Smooth muscle cell (in vitro differentiated cells): Measurements from ENCODE around the gene ELN. TPM values are rescaled to one million over a fixed set of nuclear protein-coding genes. Genes with fewer than 3 reads are reported as not detected.

ENCODE experiments used
- DNase-seq: peaks from one replicate; lab custom pipeline; 2025; ENCODE audit not compliant: unreplicated experiment; lab: John Stamatoyannopoulos, UW
- H2AFZ ChIP-seq: fragments of 200-600 bp; sonication (generic); 2 replicates; pipeline ENCODE4 v1.6.0; 2016; ENCODE audit warnings: antibody characterized with exemption, low read depth, mild to moderate bottlenecking
- H3F3A ChIP-seq: fragments of 200-600 bp; sonication (generic); 2 replicates; pipeline ENCODE4 v1.6.0; 2017; ENCODE audit warnings: antibody characterized with exemption, low read depth
- H3K27ac ChIP-seq: fragments of 200-600 bp; sonication (generic); 2 replicates; pipeline ENCODE4 v1.5.1; 2016; ENCODE audit warnings: low read depth, mild to moderate bottlenecking
- H3K27me3 ChIP-seq: fragments of 200-600 bp; sonication (generic); 2 replicates; pipeline ENCODE4 v1.6.1; 2016; ENCODE audit warnings: low read depth, mild to moderate bottlenecking
- H3K36me3 ChIP-seq: fragments of 200-600 bp; sonication (generic); 2 replicates; pipeline ENCODE4 v1.5.1; 2016; ENCODE audit warnings: low read depth
- H3K4me1 ChIP-seq: fragments of 200-600 bp; sonication (generic); 2 replicates; pipeline ENCODE4 v1.5.1; 2016; ENCODE audit warnings: low read depth
- H3K4me2 ChIP-seq: fragments of 200-600 bp; sonication (generic); 2 replicates; pipeline ENCODE4 v1.6.0; 2016; ENCODE audit warnings: mild to moderate bottlenecking
- H3K4me3 ChIP-seq: fragments of 200-600 bp; sonication (generic); 2 replicates; pipeline ENCODE4 v1.5.1; 2016; ENCODE audit warnings: mild to moderate bottlenecking
- H3K79me2 ChIP-seq: fragments of 200-600 bp; sonication (generic); 2 replicates; pipeline ENCODE4 v1.6.0; 2016; ENCODE audit warnings: low read depth, mild to moderate bottlenecking
- H3K9ac ChIP-seq: fragments of 200-600 bp; sonication (generic); 2 replicates; pipeline ENCODE4 v1.6.0; 2016; ENCODE audit warnings: low read depth
- H3K9me3 ChIP-seq: fragments of 200-600 bp; sonication (generic); replicated peaks from 2 replicates; pipeline ENCODE4 v1.5.1; 2016; ENCODE audit warnings: low read depth
- H4K20me1 ChIP-seq: fragments of 200-600 bp; sonication (generic); 2 replicates; pipeline ENCODE4 v1.6.0; 2016; ENCODE audit warnings: low read depth
- WGBS: methylation state at CpG from one replicate; pipeline ENCODE4 v1.1.7; 2016; ENCODE audit warnings: low lambda C conversion rate; 5-methylcytosine and 5-hydroxymethylcytosine counted together
- polyA plus RNA-seq: library from polyadenylated mRNA; unstranded; fragments of >200 nt; fragmentation: Nextera tagmentation; extraction: Ambion mirVana; gene quantifications from 2 replicates; pipeline ENCODE4 v1.2.1, GENCODE V29; 2016
- total RNA-seq: library from RNA; depleted of rRNA; stranded (reverse); fragments of >200 nt; gene quantifications from 2 replicates; pipeline ENCODE4 v1.2.3, GENCODE V29; 2014
- TF ChIP-seq, protein P1 (sequence below): fragments of 200-600 bp; sonication (generic); IDR thresholded peaks from 2 replicates; pipeline ENCODE4 v1.5.1; 2017; ENCODE audit warnings: borderline replicate concordance, mild to moderate bottlenecking, antibody characterized with exemption; ENCODE audit not compliant: insufficient read depth, poor library complexity, severe bottlenecking

Gene ELN
- total and polyA plus RNA-seq, 2 experiments from 2014 or later: 0.13 TPM; not detected in 1

DNA sequence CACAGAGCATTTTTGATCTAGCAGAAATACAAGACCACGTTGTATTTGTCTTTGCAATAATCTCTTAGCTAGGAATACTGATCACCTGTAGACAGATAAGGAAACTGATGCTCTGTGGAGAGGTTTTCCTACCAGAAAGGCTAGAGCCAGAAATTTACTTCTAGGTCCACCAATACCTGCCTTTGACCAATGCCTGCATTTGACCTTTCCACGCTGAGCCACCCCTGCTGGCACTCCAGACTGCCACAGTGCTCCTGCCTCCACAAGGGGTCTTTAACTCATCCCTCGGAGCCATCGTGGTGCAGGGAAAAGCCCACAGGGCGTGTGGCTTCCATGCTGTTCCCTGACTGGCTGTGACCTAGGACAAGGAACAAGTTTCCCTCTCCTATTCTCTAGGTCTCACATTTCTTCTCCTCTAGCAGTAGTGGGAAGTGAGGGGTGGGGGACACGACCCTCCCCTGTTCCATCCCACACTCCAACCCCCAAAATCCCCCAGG lies 1.5 kb upstream of the ELN start:
- Histone ChIP-seq H3K79me2 (no peaks in the 10 kb centered on the region), H3K9ac (no peak overlapping the region), H3K27ac (no peak overlapping the region), H3K4me2 (no peak overlapping the region), H4K20me1 (no peaks in the 10 kb centered on the region), H3K27me3 (no peaks in the 10 kb centered on the region), H3F3A (no peaks in the 10 kb centered on the region), H3K36me3 (no peaks in the 10 kb centered on the region), H3K4me1 (no peaks in the 10 kb centered on the region), H2AFZ (no peak overlapping the region), H3K4me3 (no peak overlapping the region), H3K9me3 (no peaks in the 10 kb centered on the region)
- WGBS: 36% methylated on average over 6 of the region's 6 CpGs
- TF ChIP-seq, protein P1, sequence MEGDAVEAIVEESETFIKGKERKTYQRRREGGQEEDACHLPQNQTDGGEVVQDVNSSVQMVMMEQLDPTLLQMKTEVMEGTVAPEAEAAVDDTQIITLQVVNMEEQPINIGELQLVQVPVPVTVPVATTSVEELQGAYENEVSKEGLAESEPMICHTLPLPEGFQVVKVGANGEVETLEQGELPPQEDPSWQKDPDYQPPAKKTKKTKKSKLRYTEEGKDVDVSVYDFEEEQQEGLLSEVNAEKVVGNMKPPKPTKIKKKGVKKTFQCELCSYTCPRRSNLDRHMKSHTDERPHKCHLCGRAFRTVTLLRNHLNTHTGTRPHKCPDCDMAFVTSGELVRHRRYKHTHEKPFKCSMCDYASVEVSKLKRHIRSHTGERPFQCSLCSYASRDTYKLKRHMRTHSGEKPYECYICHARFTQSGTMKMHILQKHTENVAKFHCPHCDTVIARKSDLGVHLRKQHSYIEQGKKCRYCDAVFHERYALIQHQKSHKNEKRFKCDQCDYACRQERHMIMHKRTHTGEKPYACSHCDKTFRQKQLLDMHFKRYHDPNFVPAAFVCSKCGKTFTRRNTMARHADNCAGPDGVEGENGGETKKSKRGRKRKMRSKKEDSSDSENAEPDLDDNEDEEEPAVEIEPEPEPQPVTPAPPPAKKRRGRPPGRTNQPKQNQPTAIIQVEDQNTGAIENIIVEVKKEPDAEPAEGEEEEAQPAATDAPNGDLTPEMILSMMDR: no peak
- DNase-seq: no peak

DNA sequence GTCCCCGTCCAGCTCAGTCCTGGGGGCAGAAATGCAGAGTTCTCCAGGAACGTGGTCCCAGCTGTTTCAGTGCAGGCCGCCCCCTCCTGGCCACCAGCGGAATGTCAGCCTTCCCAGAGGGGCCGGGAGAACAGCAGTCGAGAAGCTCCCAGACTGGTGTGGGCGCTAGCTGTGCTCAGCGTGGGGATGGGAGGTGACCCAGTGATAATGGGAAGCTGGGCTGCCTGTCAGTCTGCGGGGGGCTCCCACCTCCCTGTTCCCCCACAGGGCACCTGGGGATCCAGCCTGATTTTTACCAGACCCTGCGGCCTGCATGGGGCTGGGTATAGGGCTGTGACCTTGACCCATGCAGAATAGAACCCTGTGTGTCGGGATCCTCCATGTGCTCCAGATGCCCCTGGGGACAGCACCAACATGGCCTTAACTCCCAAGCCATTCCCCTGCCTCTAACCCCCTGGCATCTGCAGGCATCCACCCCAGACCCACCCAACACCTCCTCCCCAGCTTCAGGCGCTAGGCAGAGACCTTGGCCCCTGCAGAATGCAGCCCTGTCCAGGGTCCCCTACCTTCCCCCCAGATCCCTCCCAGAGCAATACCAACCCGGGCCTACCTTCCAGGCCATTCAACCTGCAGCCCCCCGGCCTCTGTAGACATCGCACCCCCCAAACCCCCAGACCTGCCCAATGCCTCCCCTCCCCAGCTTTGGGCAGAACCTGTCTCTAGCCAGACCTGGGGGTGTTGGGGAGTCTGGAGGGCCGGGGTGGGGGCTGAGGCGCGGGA lies 880 bp upstream of the ELN start:
- no peak overlapping the region for H3K4me2 ChIP-seq

DNA sequence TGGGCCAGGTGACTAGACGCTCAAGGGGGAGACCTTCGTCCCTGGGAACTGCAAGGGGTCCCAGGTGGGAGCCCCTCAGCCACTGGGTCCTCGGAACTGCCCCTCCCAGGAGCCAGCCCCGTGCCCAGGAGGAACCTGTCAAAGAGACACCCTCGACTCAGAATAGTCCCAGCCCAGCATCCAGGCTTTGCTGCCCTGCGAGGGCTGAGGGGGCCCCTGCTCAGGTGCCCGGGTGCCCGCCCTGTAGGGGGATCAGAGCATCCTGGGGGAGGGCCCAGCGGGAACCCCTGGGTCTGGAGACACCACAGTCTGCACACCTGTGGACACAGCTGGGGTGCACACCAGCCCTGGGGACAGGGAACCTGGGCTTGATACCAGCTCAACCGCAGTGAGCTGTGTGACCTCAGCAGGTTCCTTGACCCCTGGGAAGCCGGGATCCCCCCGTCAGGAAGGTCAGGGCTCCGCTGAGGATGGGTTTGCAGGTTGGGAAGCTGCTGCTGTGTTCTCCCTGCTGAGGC lies 407 bp downstream of the ELN start:
- Histone ChIP-seq H3K4me2 (no peak overlapping the region), H3K4me3 (no peak overlapping the region), H3K79me2 (no peaks in the 10 kb centered on the region), H3K9me3 (no peaks in the 10 kb centered on the region), H4K20me1 (no peaks in the 10 kb centered on the region), H3K27me3 (no peaks in the 10 kb centered on the region), H3K9ac (no peak overlapping the region), H3K4me1 (peaks cover 2% of the 10 kb centered on the region), H3K36me3 (no peaks in the 10 kb centered on the region), H3F3A (no peaks in the 10 kb centered on the region), H3K27ac (no peak overlapping the region), H2AFZ (no peak overlapping the region)
- TF ChIP-seq, protein P1: no peak
- DNase-seq: no peak
- 87% methylated on average over 13 of the region's 13 CpGs for WGBS

More for the DNA sequence above, 880 bp upstream of the ELN start:
- peak; percentile 50 for DNase-seq
- 37% methylated on average over 13 of the region's 18 CpGs for WGBS
- TF ChIP-seq, protein P1: peak; percentile 87
- Histone ChIP-seq H3K79me2 (no peaks in the 10 kb centered on the region), H3K9me3 (no peaks in the 10 kb centered on the region), H3K27ac (no peak overlapping the region), H3K4me3 (no peak overlapping the region), H3K9ac (no peak overlapping the region), H2AFZ (no peak overlapping the region), H3F3A (no peaks in the 10 kb centered on the region), H3K27me3 (no peaks in the 10 kb centered on the region), H3K36me3 (no peaks in the 10 kb centered on the region), H3K4me1 (no peaks in the 10 kb centered on the region), H4K20me1 (no peaks in the 10 kb centered on the region)
